ENCODE measurements around the gene RBM10.

GRCh38 chrX:47202316-47202715 lies 57.3 kb downstream of the RBM10 start:
- TF ChIP-seq POLR2A (IDR thresholded peaks at IDR 0.05; ENCODE audit: low read depth) (no peak), EP300 (IDR thresholded peaks at IDR 0.05) (no peak)
- TF ChIP-seq, protein P1, sequence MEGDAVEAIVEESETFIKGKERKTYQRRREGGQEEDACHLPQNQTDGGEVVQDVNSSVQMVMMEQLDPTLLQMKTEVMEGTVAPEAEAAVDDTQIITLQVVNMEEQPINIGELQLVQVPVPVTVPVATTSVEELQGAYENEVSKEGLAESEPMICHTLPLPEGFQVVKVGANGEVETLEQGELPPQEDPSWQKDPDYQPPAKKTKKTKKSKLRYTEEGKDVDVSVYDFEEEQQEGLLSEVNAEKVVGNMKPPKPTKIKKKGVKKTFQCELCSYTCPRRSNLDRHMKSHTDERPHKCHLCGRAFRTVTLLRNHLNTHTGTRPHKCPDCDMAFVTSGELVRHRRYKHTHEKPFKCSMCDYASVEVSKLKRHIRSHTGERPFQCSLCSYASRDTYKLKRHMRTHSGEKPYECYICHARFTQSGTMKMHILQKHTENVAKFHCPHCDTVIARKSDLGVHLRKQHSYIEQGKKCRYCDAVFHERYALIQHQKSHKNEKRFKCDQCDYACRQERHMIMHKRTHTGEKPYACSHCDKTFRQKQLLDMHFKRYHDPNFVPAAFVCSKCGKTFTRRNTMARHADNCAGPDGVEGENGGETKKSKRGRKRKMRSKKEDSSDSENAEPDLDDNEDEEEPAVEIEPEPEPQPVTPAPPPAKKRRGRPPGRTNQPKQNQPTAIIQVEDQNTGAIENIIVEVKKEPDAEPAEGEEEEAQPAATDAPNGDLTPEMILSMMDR (IDR thresholded peaks at IDR 0.05) = no peak
